ENCODE measurements around the gene TMEM204. TPM values are rescaled to one million over a fixed set of nuclear protein-coding genes. Genes with fewer than 3 reads are reported as not detected.

Gene TMEM204
- polyA plus RNA-seq, 1 donor from 2014 or later: not detected

GRCh38 chr16:1492082-1492922, 41.2 kb upstream of the TMEM204 start:
- TF ChIP-seq TAF1 (IDR thresholded peaks at IDR 0.05; ENCODE audit: low read depth) (no peak), EZH2 (IDR thresholded peaks at IDR 0.05; ENCODE audit: borderline replicate concordance, insufficient read depth, low read length, poor library complexity, severe bottlenecking) (no peak), RAD21 (conservative IDR thresholded peaks at IDR 0.05) (no peak), CTCF (IDR thresholded peaks at IDR 0.05; ENCODE audit: poor library complexity, severe bottlenecking) (no peak), MXI1 (conservative IDR thresholded peaks at IDR 0.05; ENCODE audit: poor library complexity, severe bottlenecking) (no peak), REST (IDR thresholded peaks at IDR 0.05; ENCODE audit: borderline replicate concordance) (no peak), EP300 (conservative IDR thresholded peaks at IDR 0.05; ENCODE audit: poor library complexity, severe bottlenecking) (no peak), SMC3 (conservative IDR thresholded peaks at IDR 0.05; ENCODE audit: poor library complexity) (no peak), POLR2AphosphoS5 (IDR thresholded peaks at IDR 0.05) (no peak)
- H3K9me2 ChIP-seq (ENCODE audit: insufficient read depth, low read length): no peaks in the 10 kb centered on the region
- H3K4me3 ChIP-seq (ENCODE audit: low read length): peak overlapping the region; percentile 92
- peak overlapping the region; percentile 85 for H3K9ac ChIP-seq (ENCODE audit: low read length)
- H3K27me3 ChIP-seq (ENCODE audit: insufficient read depth, low read depth, low read length): no peaks in the 10 kb centered on the region
- H3K36me3 ChIP-seq (ENCODE audit: insufficient read depth, low read length): no peaks in the 10 kb centered on the region
- peak overlapping the region; percentile 55 for H3K27ac ChIP-seq (ENCODE audit: low read length)
- no peaks in the 10 kb centered on the region for H3K79me2 ChIP-seq (replicated peaks; ENCODE audit: insufficient read depth, low read length)
- H3K4me2 ChIP-seq (ENCODE audit: low read length): peak overlapping the region; percentile 77
- H4K20me1 ChIP-seq (ENCODE audit: insufficient read depth): no peaks in the 10 kb centered on the region
- H3K9me3 ChIP-seq (ENCODE audit: low read length): no peaks in the 10 kb centered on the region
- H3F3A ChIP-seq (ENCODE audit: insufficient read depth, low read length, poor library complexity, severe bottlenecking): no peaks in the 10 kb centered on the region
- H2AFZ ChIP-seq (ENCODE audit: low read depth, low read length): no peak overlapping the region

- peak within 1 kb of the TSS; percentile 85 for H3K9ac ChIP-seq (ENCODE audit: low read length)
- H3K4me3 ChIP-seq (ENCODE audit: low read length): peak within 1 kb of the TSS; percentile 92
- no peaks in the 10 kb centered on the region for H4K20me1 ChIP-seq (ENCODE audit: insufficient read depth)
- H3K27me3 ChIP-seq (ENCODE audit: insufficient read depth, low read depth, low read length): no peaks in the 10 kb centered on the region
- H3K36me3 ChIP-seq (ENCODE audit: insufficient read depth, low read length): no peaks in the 10 kb centered on the region
- peak within 1 kb of the TSS; percentile 45 for H2AFZ ChIP-seq (ENCODE audit: low read depth, low read length)
- peak within 1 kb of the TSS; percentile 61 for H3K27ac ChIP-seq (ENCODE audit: low read length)
- no peaks in the 10 kb centered on the region for H3F3A ChIP-seq (ENCODE audit: insufficient read depth, low read length, poor library complexity, severe bottlenecking)
- H3K9me3 ChIP-seq (ENCODE audit: low read length): no peaks in the 10 kb centered on the region
- no peaks in the 10 kb centered on the region for H3K79me2 ChIP-seq (replicated peaks; ENCODE audit: insufficient read depth, low read length)
- TF ChIP-seq CTCF (IDR thresholded peaks at IDR 0.05; ENCODE audit: poor library complexity, severe bottlenecking): no peak
- peak; percentile 80 for TF ChIP-seq MXI1 (conservative IDR thresholded peaks at IDR 0.05; ENCODE audit: poor library complexity, severe bottlenecking)
- TF ChIP-seq EP300 (conservative IDR thresholded peaks at IDR 0.05; ENCODE audit: poor library complexity, severe bottlenecking): peak; percentile 98
- TF ChIP-seq RAD21 (conservative IDR thresholded peaks at IDR 0.05): no peak
- TF ChIP-seq POLR2AphosphoS5 (IDR thresholded peaks at IDR 0.05): peak; percentile 71
- peak; percentile 9 for TF ChIP-seq SMC3 (conservative IDR thresholded peaks at IDR 0.05; ENCODE audit: poor library complexity)
- peak; percentile 72 for TF ChIP-seq TAF1 (IDR thresholded peaks at IDR 0.05; ENCODE audit: low read depth)
- H3K4me2 ChIP-seq (ENCODE audit: low read length): peak within 1 kb of the TSS; percentile 77
- no peaks in the 10 kb centered on the region for H3K9me2 ChIP-seq (ENCODE audit: insufficient read depth, low read length)
Observed at GRCh38 chr16:1492923-1493745, 40.3 kb upstream of the TMEM204 start, which contains the start of gene TELO2. TSS of gene TELO2 (plus strand) at chr16:1493360. CDS start at chr16:1494282, 922 bp downstream.

All from neural cell (in vitro differentiated cells).